ENCODE results near the gene DCLK1. TPM values are rescaled to one million over a fixed set of nuclear protein-coding genes. Genes with fewer than 3 reads are reported as not detected.

Gene DCLK1
- total and polyA plus RNA-seq, 8 donors: 10.5 to 20.5 (median 12.8) TPM

DNA sequence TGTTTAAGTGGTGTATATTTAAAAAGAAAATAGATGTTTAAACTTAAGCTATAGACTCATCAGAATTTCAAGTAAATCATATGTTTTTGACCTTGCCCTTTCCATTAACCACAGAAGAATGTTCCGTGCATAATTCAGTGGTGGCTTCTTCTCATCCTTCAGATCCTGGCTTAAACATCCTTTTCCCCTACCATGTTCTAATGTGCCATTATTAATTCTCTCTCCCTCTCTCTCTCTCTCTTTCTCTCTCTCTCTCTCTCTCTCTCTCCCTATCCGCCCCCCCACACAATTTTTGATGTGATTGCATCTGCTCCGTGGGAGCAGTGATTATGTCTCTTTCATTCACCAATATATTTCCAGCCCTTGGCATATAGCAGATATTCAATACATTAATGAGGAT is 116.4 kb downstream of the DCLK1 start:
- Histone ChIP-seq H3K9me3 (peaks cover 0 to 2% of the 10 kb centered on the region in 2 donors), H3K27ac (no peak overlapping the region), H3K4me1 (no peaks in the 10 kb centered on the region), H3K36me3 (no peaks in the 10 kb centered on the region), H3K4me3 (no peak overlapping the region), H3K27me3 (no peaks in the 10 kb centered on the region)
- TF ChIP-seq, protein P1, sequence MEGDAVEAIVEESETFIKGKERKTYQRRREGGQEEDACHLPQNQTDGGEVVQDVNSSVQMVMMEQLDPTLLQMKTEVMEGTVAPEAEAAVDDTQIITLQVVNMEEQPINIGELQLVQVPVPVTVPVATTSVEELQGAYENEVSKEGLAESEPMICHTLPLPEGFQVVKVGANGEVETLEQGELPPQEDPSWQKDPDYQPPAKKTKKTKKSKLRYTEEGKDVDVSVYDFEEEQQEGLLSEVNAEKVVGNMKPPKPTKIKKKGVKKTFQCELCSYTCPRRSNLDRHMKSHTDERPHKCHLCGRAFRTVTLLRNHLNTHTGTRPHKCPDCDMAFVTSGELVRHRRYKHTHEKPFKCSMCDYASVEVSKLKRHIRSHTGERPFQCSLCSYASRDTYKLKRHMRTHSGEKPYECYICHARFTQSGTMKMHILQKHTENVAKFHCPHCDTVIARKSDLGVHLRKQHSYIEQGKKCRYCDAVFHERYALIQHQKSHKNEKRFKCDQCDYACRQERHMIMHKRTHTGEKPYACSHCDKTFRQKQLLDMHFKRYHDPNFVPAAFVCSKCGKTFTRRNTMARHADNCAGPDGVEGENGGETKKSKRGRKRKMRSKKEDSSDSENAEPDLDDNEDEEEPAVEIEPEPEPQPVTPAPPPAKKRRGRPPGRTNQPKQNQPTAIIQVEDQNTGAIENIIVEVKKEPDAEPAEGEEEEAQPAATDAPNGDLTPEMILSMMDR (IDR thresholded peaks at IDR 0.05): no peak
- ATAC-seq: no peak
- intact Hi-C loops (cut with DNase I): no loop called here
- no peak for DNase-seq

DNA sequence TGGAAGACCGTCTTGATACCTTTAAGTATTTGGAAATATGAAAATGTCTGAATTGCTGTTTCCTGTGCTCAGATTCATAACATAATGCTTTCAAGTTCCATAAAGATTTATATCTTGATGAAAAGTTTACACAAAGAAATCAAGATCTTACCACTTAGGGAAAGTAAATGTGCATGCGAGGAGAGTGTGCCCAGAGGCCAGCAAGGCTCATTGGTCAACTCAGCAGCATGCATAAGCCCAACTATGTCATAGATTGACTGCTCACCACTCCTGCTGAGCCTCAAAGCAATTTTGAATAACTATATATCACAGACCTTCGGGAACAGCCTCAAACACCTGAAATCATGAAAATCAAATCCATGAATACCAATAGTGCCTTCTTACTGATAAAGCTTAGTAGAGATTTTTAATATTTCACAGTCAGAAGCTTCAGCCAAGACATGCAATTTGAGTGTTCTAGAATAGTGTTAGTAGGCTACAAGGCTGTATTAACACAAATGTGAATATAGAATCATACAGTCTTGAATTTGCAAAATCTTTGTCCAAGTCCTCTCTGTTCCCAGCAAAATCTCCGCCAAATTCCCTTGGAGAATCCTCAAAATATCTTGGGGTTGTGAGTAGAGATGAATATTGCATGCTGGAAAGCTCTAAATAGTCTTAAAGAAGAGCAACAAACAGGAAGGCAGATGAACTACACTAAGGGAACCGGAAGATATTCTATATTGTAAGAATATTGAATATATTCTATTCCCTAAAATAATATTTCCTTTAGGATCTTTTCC is 124.1 kb downstream of the DCLK1 start:
- ATAC-seq: peak; percentile 88
- DNase-seq: peak in 1 of 4 donors; percentile 29
- Histone ChIP-seq H3K9me3 (peaks cover 0 to 4% of the 10 kb centered on the region in 2 donors), H3K4me3 (no peak overlapping the region), H3K27ac (no peak overlapping the region), H3K4me1 (no peaks in the 10 kb centered on the region), H3K36me3 (no peaks in the 10 kb centered on the region), H3K27me3 (no peaks in the 10 kb centered on the region)
- intact Hi-C loops (cut with DNase I): no loop called here
- TF ChIP-seq, protein P1 (IDR thresholded peaks at IDR 0.05): no peak

DNA sequence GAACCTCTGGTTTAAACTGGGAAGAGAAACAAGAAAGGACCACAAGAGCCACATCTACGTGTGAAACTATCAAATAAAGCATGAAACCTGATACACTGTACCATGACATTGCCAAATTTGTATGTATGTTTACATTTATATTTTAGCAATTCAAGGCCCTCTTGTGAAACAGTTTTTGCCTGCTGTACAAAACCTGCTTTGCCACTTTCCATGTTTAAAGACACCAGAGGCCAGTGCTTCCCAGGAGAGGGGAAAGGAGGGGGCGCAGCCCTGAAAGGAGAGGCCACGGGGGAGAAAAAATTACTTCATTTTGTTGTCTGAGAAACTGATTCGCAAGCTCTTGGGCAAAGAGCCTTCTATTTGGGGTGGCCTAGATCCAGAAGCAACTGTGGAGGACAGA is 124.8 kb downstream of the DCLK1 start:
- Histone ChIP-seq H3K9me3 (peaks cover 0 to 4% of the 10 kb centered on the region in 2 donors), H3K27ac (no peak overlapping the region), H3K27me3 (no peaks in the 10 kb centered on the region), H3K4me3 (no peak overlapping the region), H3K4me1 (no peaks in the 10 kb centered on the region), H3K36me3 (no peaks in the 10 kb centered on the region)
- DNase-seq: peak in 2 of 4 donors; percentile 30 to 79
- TF ChIP-seq, protein P1 (IDR thresholded peaks at IDR 0.05): no peak
- intact Hi-C loops (cut with DNase I): no loop called here
- ATAC-seq: peak; percentile 96

DNA sequence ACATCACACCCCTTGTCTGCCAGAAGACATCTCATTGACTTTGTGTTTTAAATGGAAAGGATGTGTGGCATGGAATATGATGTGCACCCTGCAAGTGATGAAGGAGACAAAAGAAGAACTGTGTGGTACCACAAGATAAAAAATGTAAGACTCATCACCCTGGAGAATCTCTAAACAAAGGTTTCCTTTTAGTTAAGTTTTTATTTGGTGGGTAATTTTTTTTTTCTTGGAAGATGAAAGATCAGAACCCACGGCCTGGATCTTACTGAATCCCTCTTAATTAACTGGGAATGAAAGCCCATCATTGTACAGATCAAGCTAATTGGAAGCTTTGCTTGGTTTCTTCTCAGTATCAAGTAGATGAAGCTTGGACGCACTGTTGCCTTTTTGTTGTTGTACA is 129.6 kb downstream of the DCLK1 start:
- Histone ChIP-seq H3K9me3 (peaks cover 0 to 4% of the 10 kb centered on the region in 2 donors), H3K4me1 (no peaks in the 10 kb centered on the region), H3K27ac (no peak overlapping the region), H3K4me3 (no peak overlapping the region), H3K36me3 (no peaks in the 10 kb centered on the region), H3K27me3 (no peaks in the 10 kb centered on the region)
- no peak for DNase-seq
- TF ChIP-seq, protein P1 (IDR thresholded peaks at IDR 0.05): no peak
- intact Hi-C loops (cut with DNase I): no loop called here
- no peak for ATAC-seq

DNA sequence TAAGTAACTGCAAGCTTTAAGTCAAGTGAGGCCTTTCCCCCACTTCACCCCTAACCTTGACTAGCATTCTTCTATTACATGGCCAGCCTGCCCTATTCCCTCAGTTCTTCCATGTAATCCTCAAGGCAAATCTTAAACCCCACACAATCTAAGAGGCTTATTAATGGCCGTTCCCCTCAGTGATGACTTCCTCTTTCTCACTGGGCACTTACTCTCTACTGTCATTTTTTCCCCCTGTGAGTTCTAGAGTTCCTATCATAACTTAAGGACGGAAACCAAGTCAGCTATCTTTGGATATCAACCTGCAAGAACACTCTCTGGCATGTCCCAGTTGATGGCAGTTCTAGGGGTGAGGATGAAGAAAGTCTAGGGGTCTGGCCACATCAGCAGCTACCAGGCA is 131.2 kb downstream of the DCLK1 start:
- Histone ChIP-seq H3K4me3 (no peak overlapping the region), H3K36me3 (no peaks in the 10 kb centered on the region), H3K27ac (no peak overlapping the region), H3K4me1 (peaks cover 0 to 1% of the 10 kb centered on the region in 2 donors), H3K9me3 (no peaks in the 10 kb centered on the region), H3K27me3 (no peaks in the 10 kb centered on the region)
- intact Hi-C loops (cut with DNase I): no loop called here
- TF ChIP-seq, protein P1 (IDR thresholded peaks at IDR 0.05): no peak
- ATAC-seq (no peak), DNase-seq (no peak)

All from left lung (tissue), 10 donors.